Mammary epithelial cell (primary cell): Measurements from ENCODE around the gene RTN1.

ENCODE experiments used
- CTCF ChIP-seq, 2 donors: IDR thresholded peaks in 1 of 2; conservative IDR thresholded peaks in 1 of 2; 2 replicates each; pipeline ENCODE4 v1.5.1; 2011 to 2012; ENCODE audit warnings: inconsistent platforms in 2 of 2, low read length in 2 of 2, mild to moderate bottlenecking in 2 of 2, control low read depth in 1 of 2, low read depth in 1 of 2; ENCODE audit not compliant: insufficient read depth in 1 of 2; ENCODE audit errors: extremely low read depth in 1 of 2
- EZH2 ChIP-seq: IDR thresholded peaks from 2 replicates; pipeline ENCODE4 v1.6.1; 2012; ENCODE audit warnings: low read length, inconsistent platforms, borderline replicate concordance

- TF ChIP-seq EZH2 = no peak
- TF ChIP-seq CTCF (conservative IDR thresholded peaks at IDR 0.05 in 1 of 2, IDR thresholded peaks at IDR 0.05 in 1 of 2; ENCODE audit: extremely low read depth in 1 of 2, insufficient read depth in 1 of 2, low read depth in 1 of 2, low read length in 2 of 2) = no peak
Observed at GRCh38 chr14:59753512-59753911, 117.1 kb downstream of the RTN1 start.
